Breast epithelium (tissue), 3 donors: Measurements from ENCODE around the gene CHN2.

ENCODE experiments used
- CTCF ChIP-seq, 3 donors: fragments of 450-650 bp; IDR thresholded peaks; one replicate each; pipeline ENCODE4 v1.5.1; 2016 to 2017; ENCODE audit warnings: antibody characterized with exemption in 3 of 3, mild to moderate bottlenecking in 3 of 3, moderate library complexity in 3 of 3
- POLR2A ChIP-seq: fragments of 450-650 bp; IDR thresholded peaks from one replicate; pipeline ENCODE4 v1.6.1; 2016; ENCODE audit warnings: antibody characterized with exemption, mild to moderate bottlenecking, moderate library complexity
- POLR2AphosphoS5 ChIP-seq, 3 donors: sonication (generic); formaldehyde crosslinking; IDR thresholded peaks; one replicate each; pipeline ENCODE4 v1.6.1; 2017; ENCODE audit warnings: antibody characterized with exemption in 3 of 3

- TF ChIP-seq POLR2AphosphoS5 (IDR thresholded peaks at IDR 0.05) = no peak
- TF ChIP-seq CTCF (IDR thresholded peaks at IDR 0.05) = no peak
- TF ChIP-seq POLR2A = no peak
Observed at GRCh38 chr7:29247224-29247962, 52.8 kb downstream of the CHN2 start.
